ENCODE measurements around the gene CMIP. TPM values are rescaled to one million over a fixed set of nuclear protein-coding genes. Genes with fewer than 3 reads are reported as not detected.
A peak's percentile ranks its signal among the peaks of the same experiment; 100 is the strongest.

CMIP gene
- total and polyA plus RNA-seq, 7 donors, result 1.4 to 8.9 (median 4.1) TPM

- Histone ChIP-seq H3K4me3 (no peak overlapping the region), H3K36me3 (ENCODE audit: insufficient read depth in 1 of 2, low read depth in 1 of 2) (no peaks in the 10 kb centered on the region), H3K27me3 (ENCODE audit: insufficient read depth in 3 of 3, low read length in 2 of 3) (peaks cover 0 to 2% (median 0%) of the 10 kb centered on the region in 3 donors), H3K4me1 (peaks cover 4% of the 10 kb centered on the region), H3K27ac (no peak overlapping the region), H3K9me3 (no peaks in the 10 kb centered on the region)
- DNase-seq (peak; percentile 8 to 28), ATAC-seq (no peak)
- no peak for TF ChIP-seq CTCF (IDR thresholded peaks at IDR 0.05)
- intact Hi-C loops (cut with DNase I), result no loop called here
- WGBS, 3 donors, result 86 to 95% (median 94%) methylated on average over 11 of the region's 11 CpGs
These were observed 53.7 kb downstream of the CMIP start for GRCh38 chr16:81498351-81498750.

- Histone ChIP-seq H3K27ac (no peak overlapping the region), H3K4me3 (no peak overlapping the region), H3K4me1 (peaks cover 4% of the 10 kb centered on the region), H3K9me3 (no peaks in the 10 kb centered on the region), H3K27me3 (ENCODE audit: insufficient read depth in 3 of 3, low read length in 2 of 3) (peaks cover 0 to 2% (median 0%) of the 10 kb centered on the region in 3 donors), H3K36me3 (ENCODE audit: insufficient read depth in 1 of 2, low read depth in 1 of 2) (no peaks in the 10 kb centered on the region)
- 77 to 83% (median 83%) methylated on average over 19 to 20 of the region's 20 CpGs for WGBS, 3 donors
- no peak for ATAC-seq
- no peak for TF ChIP-seq CTCF (IDR thresholded peaks at IDR 0.05)
- DNase-seq, result peak; percentile 7 to 42
- intact Hi-C loops (cut with DNase I), result no loop called here
These were observed 55.2 kb downstream of the CMIP start for GRCh38 chr16:81499576-81500380.

- intact Hi-C loops (cut with DNase I), result no loop called here
- 64 to 69% (median 67%) methylated on average over 17 of the region's 17 CpGs for WGBS, 3 donors
- Histone ChIP-seq H3K9me3 (no peaks in the 10 kb centered on the region), H3K27me3 (ENCODE audit: insufficient read depth in 3 of 3, low read length in 2 of 3) (peaks cover 0 to 2% (median 0%) of the 10 kb centered on the region in 3 donors), H3K36me3 (ENCODE audit: insufficient read depth in 1 of 2, low read depth in 1 of 2) (no peaks in the 10 kb centered on the region), H3K4me1 (no peaks in the 10 kb centered on the region), H3K4me3 (no peak overlapping the region), H3K27ac (no peak overlapping the region)
- no peak for DNase-seq
- TF ChIP-seq CTCF (IDR thresholded peaks at IDR 0.05), result no peak
- no peak for ATAC-seq
These were observed 56.4 kb downstream of the CMIP start for GRCh38 chr16:81500833-81501521.

- no peak for TF ChIP-seq CTCF (IDR thresholded peaks at IDR 0.05)
- intact Hi-C loops (cut with DNase I), result no loop called here
- DNase-seq (no peak), ATAC-seq (no peak)
- 84 to 90% (median 87%) methylated on average over 17 of the region's 17 CpGs for WGBS, 3 donors
- Histone ChIP-seq H3K27me3 (ENCODE audit: insufficient read depth in 3 of 3, low read length in 2 of 3) (peaks cover 0 to 2% (median 0%) of the 10 kb centered on the region in 3 donors), H3K27ac (no peak overlapping the region), H3K9me3 (no peaks in the 10 kb centered on the region), H3K36me3 (ENCODE audit: insufficient read depth in 1 of 2, low read depth in 1 of 2) (no peaks in the 10 kb centered on the region), H3K4me1 (no peaks in the 10 kb centered on the region), H3K4me3 (no peak overlapping the region)
These were observed 57.9 kb downstream of the CMIP start for GRCh38 chr16:81502396-81503070.
